Suprapubic skin (tissue), 3 donors: Measurements from ENCODE around the gene ARID1A.

ENCODE experiments used
- CTCF ChIP-seq, 2 donors: fragments of 200-600 bp in 1 of 2; fragments of 450-650 bp in 1 of 2; sonication (generic) in 1 of 2; IDR thresholded peaks; one replicate each; pipeline ENCODE4 v1.5.1; 2016 to 2019; ENCODE audit warnings: antibody characterized with exemption in 2 of 2, mild to moderate bottlenecking in 1 of 2, moderate library complexity in 1 of 2
- POLR2AphosphoS5 ChIP-seq, 3 donors: sonication (generic); formaldehyde crosslinking; IDR thresholded peaks; one replicate each; pipeline ENCODE4 v1.6.1; 2017; ENCODE audit warnings: antibody characterized with exemption in 3 of 3

- TF ChIP-seq POLR2AphosphoS5 (IDR thresholded peaks at IDR 0.05) (no peak), CTCF (IDR thresholded peaks at IDR 0.05) (no peak)
Measured at GRCh38 chr1:26772687-26773086, 76.9 kb downstream of the ARID1A start.
